ENCODE data around the gene CCDC201. TPM values are rescaled to one million over a fixed set of nuclear protein-coding genes. Genes with fewer than 3 reads are reported as not detected.
A peak's percentile ranks its signal among the peaks of the same experiment; 100 is the strongest.

Gene CCDC201
- total and polyA plus RNA-seq, 5 experiments from 2014 or later, result not detected

DNA sequence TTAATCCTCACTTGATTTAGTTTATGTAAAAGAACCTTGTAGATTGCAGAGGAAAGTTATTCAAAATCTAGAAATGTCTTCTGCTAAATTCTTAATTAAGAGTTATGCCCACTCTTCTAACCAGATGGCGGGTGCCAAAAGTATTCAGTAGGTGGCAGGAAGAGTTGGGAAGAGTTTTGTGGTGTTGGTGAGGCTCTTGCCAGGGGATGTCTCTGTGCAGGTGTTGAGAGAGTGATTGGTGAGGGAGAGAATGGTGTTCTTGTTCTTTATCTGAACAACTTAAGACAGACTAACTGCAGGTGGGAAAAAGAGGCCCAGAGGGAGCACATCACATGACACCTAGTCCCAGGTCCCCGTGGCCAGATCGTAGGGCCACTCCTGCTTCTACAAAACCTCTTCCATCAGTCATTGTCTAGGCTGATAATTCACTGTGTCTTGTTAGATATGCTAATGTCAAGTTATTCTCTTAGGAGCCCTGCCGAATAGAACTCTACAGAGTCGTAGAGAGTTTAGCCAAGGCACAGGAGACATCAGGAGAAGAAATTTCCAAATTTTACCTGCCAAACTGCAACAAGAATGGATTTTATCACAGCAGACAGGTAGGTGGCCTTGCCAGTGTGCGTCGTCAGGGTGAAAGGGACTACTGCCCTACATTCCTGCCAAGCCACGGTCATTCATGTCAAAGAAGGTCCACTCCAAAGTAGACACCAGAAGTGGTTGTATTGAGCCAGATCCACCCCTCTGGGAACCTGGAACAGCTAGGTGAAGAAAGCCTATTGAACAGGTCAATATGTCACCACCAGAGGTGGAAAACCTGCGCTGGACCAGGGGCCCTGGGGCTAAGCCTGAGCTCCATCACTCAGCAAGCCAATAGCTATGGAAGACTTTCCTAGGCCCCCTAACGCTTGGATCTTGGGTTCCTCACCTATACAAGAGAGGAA is 18.9 kb upstream of the CCDC201 start:
- no peak overlapping the region for H3K27ac Mint-ChIP-seq
- H3K4me1 Mint-ChIP-seq, result peaks cover 0 to 4% (median 0%) of the 10 kb centered on the region in 4 donors
- DNase-seq (no peak), ATAC-seq (no peak)
- peaks cover 32 to 88% (median 54%) of the 10 kb centered on the region in 5 donors for H3K27me3 Mint-ChIP-seq
- POLR2A ChIA-PET, result no interaction called here
- no peaks in the 10 kb centered on the region for H3K36me3 Mint-ChIP-seq
- H3K4me3 Mint-ChIP-seq, result no peak overlapping the region
- no peaks in the 10 kb centered on the region for H3K9me3 Mint-ChIP-seq

DNA sequence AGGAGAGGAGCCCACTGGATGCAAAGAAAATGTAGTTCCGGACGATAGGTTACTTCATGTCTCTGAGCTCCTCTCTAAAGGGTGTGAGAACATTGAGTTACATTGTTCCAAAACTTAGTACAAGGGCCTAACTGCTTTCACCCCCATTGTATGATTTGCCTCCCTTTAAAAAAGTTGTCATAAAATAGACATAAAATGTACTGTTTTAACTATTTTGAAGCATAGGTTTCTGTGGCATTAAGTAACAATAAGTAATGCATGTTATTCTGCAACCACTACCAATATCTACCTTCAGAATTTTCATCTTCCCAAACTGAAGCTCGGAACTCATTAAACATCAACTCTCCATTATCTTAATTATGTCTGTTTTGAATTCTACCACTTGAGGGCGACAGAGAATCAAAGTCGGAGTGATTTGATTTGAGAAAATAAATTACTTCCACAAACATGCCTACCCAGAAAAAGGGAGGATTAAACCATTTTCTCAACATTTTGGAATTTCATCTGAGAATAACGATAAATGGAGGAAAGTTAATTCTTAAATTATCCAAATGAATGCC is 18.1 kb upstream of the CCDC201 start:
- DNase-seq (peak in 3 of 10 donors; percentile 8 to 22 (median 10)), ATAC-seq (no peak)
- Mint-ChIP-seq H3K4me1 (peaks cover 0 to 4% (median 0%) of the 10 kb centered on the region in 4 donors), H3K9me3 (no peaks in the 10 kb centered on the region), H3K27me3 (peaks cover 30 to 83% (median 56%) of the 10 kb centered on the region in 5 donors), H3K27ac (no peak overlapping the region), H3K36me3 (no peaks in the 10 kb centered on the region), H3K4me3 (no peak overlapping the region)
- POLR2A ChIA-PET, result no interaction called here

DNA sequence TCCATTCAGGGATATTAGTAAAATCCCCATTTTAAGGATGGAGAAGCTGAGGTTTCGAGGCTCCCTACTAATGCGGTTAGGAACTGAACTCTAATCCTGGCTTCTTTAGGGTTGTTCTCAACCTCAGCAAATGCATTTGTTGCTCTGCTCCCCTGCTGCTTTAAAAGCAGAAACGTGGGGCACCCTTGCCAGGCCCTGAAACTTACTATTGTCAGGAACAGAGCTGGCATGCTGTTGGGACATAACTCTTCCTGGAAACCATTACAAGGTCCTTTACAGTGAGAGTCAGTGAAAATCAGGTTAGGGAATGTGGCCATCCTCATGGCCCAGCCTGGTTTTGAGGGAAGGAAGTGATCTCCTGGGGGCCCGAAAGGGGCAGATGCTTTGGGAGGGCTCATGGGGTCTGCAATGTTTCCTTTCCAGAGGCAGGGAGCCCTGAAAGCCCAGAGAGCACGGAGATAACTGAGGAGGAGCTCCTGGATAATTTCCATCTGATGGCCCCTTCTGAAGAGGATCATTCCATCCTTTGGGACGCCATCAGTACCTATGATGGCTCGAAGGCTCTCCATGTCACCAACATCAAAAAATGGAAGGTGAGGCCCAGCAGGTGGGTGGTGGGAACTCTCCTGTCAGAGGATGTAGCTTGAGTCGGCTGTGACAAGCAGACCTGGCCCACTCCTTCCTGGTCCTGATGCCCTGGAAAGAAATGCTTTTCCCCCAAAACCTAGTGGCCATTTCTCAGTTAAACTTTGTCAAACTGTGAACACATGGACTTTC is 17.4 kb upstream of the CCDC201 start:
- Mint-ChIP-seq H3K27ac (no peak overlapping the region), H3K4me1 (peaks cover 0 to 4% (median 0%) of the 10 kb centered on the region in 4 donors), H3K9me3 (no peaks in the 10 kb centered on the region), H3K27me3 (peaks cover 26 to 83% (median 55%) of the 10 kb centered on the region in 5 donors), H3K36me3 (no peaks in the 10 kb centered on the region), H3K4me3 (no peak overlapping the region)
- POLR2A ChIA-PET, result no interaction called here
- DNase-seq, result no peak
- no peak for ATAC-seq

DNA sequence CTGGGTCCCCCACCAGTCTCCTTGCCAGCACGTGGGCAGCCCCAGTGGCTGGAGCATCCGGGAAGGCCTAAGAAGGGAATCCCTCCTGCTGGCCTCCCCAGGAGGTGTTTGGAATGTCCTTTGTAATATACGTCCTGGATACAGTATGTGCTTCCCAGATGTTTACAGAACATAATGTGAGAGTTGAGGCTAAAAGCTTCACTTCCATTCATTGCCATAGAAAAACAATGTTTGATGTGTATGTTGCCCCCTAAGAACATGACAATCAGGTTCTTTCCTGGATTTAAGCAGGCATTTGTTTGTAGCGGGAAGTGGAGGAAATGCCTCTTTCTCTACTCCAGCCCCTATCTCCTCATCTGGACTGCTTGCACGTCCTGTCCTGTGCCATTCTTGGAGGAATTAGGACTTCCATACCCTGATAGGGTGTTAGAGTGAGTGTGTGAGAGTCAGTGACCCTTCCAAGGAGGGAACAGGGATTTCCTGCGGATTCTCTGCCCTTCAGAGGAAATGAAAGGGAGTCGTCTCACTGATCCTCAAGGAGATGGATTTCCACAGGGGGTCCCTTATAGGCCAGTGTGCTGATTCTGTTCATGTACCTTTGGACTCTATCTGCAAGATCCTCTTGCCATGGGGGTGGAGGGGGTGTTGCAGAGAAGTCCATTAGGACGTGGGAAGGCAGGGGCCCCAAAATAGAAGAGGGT is 16.6 kb upstream of the CCDC201 start:
- ATAC-seq (no peak), DNase-seq (no peak)
- peaks cover 23 to 83% (median 56%) of the 10 kb centered on the region in 5 donors for H3K27me3 Mint-ChIP-seq
- H3K4me3 Mint-ChIP-seq, result peak overlapping the region in 1 of 10 donors; percentile 18
- no peak overlapping the region for H3K27ac Mint-ChIP-seq
- POLR2A ChIA-PET, result no interaction called here
- H3K36me3 Mint-ChIP-seq, result no peaks in the 10 kb centered on the region
- peaks cover 0 to 4% (median 0%) of the 10 kb centered on the region in 4 donors for H3K4me1 Mint-ChIP-seq
- H3K9me3 Mint-ChIP-seq, result no peaks in the 10 kb centered on the region

DNA sequence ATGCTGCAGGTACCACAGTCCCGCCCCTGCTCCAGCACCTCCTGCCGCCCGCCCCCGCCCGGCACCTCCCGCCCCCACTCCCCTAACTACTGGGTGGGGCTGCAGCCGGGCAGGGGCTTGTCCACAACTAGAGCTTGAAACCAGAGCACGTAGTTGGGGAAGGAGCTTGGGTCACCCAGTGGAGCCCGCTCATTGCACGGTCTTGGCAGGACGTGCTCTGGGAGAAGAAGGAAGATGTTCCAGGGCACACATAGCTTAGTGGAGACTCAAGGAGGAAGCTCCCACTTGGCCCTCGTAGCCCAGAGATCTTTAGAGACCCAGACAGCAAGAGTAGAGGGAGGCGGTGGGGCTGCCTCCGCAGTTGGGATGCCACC is 16.1 kb upstream of the CCDC201 start:
- ATAC-seq (no peak), DNase-seq (no peak)
- Mint-ChIP-seq H3K27ac (no peak overlapping the region), H3K27me3 (peaks cover 21 to 83% (median 53%) of the 10 kb centered on the region in 5 donors), H3K4me3 (peak overlapping the region in 1 of 10 donors; percentile 18), H3K9me3 (no peaks in the 10 kb centered on the region), H3K4me1 (peaks cover 0 to 4% (median under 1%) of the 10 kb centered on the region in 4 donors), H3K36me3 (no peaks in the 10 kb centered on the region)
- POLR2A ChIA-PET, result no interaction called here

DNA sequence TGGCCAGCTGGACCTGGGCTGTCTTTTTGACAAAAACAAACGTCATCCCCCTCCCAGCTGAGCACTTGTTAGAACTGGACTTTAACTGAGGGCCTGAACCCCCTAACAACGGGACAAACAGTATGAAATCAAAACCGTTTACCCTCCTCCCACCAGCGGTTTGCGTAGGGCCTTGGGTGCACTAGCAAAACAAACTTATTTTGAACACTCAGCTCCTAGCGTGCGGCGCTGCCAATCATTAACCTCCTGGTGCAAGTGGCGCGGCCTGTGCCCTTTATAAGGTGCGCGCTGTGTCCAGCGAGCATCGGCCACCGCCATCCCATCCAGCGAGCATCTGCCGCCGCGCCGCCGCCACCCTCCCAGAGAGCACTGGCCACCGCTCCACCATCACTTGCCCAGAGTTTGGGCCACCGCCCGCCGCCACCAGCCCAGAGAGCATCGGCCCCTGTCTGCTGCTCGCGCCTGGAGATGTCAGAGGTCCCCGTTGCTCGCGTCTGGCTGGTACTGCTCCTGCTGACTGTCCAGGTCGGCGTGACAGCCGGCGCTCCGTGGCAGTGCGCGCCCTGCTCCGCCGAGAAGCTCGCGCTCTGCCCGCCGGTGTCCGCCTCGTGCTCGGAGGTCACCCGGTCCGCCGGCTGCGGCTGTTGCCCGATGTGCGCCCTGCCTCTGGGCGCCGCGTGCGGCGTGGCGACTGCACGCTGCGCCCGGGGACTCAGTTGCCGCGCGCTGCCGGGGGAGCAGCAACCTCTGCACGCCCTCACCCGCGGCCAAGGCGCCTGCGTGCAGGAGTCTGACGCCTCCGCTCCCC is 15.5 kb upstream of the CCDC201 start, which contains the start of gene IGFBP1:
TSS of gene IGFBP1 (plus strand) at position 304 of the 808 bp plus-strand sequence. CDS start at position 469, 165 bp downstream.
- peaks cover 0 to 4% (median under 1%) of the 10 kb centered on the region in 4 donors for H3K4me1 Mint-ChIP-seq
- no peaks in the 10 kb centered on the region for H3K36me3 Mint-ChIP-seq
- no peak for ATAC-seq
- POLR2A ChIA-PET, result no interaction called here
- H3K9me3 Mint-ChIP-seq, result no peaks in the 10 kb centered on the region
- H3K27me3 Mint-ChIP-seq, result peaks cover 20 to 83% (median 48%) of the 10 kb centered on the region in 5 donors
- peak in 1 of 10 donors; percentile 3 for DNase-seq
- peak within 1 kb of the TSS in 2 of 10 donors; percentile 4 to 18 for H3K4me3 Mint-ChIP-seq
- peak within 1 kb of the TSS in 1 of 10 donors; percentile 3 for H3K27ac Mint-ChIP-seq

DNA sequence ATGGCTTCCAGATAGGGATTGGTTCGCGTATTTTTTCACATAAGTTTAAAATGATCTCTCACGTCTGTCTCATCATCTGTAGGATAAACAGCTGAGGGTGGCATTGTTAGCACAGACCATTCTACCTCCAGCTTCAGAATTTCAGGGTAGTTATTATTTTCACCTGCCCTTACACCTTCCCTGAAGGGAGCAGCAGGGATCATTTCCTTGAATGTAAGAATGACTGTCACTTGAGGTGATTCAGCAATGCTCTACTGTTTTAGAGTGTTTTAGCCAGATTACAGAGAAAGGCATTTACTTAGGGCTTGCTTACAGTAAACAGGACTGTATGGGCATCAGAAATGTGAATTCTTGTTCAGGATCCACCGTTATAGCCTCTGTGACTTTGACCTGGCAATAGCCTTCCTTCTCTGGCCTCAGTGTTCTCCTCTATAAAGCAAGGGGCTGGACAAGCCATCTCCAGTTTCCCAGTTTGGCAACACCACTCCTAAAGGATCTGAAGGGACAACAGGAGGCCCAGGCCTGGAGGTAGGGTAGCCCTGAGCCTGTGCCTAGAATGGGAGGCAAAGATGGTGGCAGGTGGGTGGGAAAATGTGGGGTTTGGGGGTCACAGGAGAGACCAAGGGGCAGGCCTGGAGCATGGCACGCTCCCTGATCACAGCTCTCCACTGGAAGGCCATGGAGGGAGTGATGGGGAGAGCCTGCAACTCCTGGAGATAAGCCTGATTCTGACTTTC is 14.2 kb upstream of the CCDC201 start:
- H3K36me3 Mint-ChIP-seq, result no peaks in the 10 kb centered on the region
- POLR2A ChIA-PET, result no interaction called here
- peaks cover 0 to 4% (median under 1%) of the 10 kb centered on the region in 4 donors for H3K4me1 Mint-ChIP-seq
- no peak overlapping the region for H3K27ac Mint-ChIP-seq
- DNase-seq, result no peak
- no peak overlapping the region for H3K4me3 Mint-ChIP-seq
- H3K27me3 Mint-ChIP-seq, result peaks cover 20 to 81% (median 46%) of the 10 kb centered on the region in 5 donors
- no peak for ATAC-seq
- H3K9me3 Mint-ChIP-seq, result no peaks in the 10 kb centered on the region

DNA sequence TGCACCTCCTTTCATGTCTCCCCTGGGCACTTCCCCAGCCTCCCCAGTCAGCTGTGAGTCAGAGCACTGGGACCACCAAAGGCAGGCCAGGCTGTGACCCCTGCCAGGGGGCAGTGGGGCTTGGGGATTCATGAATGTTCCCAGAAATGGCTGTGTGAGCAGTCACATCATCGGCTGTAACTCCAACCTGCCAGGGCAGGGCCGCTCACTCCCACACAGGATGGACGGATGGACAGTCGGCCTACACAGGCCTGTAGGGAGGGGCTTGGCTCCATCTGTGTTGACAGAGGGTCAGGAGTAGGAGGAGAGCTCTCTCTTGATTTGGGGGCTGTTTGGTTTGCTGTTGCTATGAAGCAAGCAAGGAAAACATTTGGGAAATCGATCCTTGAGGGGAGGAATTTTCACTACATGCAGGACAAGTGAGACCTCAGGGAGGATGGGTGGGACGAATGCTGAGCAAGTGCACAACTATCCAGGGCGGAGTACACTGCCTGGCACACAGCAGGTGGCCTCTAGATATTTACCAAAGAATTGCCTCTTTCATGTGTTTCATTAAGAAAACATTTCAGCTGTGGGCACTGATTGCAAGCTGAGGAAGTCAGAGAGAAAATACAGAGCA is 12.5 kb upstream of the CCDC201 start:
- Mint-ChIP-seq H3K36me3 (no peaks in the 10 kb centered on the region), H3K9me3 (no peaks in the 10 kb centered on the region), H3K27ac (no peak overlapping the region), H3K27me3 (peaks cover 13 to 66% (median 42%) of the 10 kb centered on the region in 5 donors), H3K4me3 (no peak overlapping the region), H3K4me1 (peaks cover 0 to 4% (median under 1%) of the 10 kb centered on the region in 4 donors)
- ATAC-seq (no peak), DNase-seq (no peak)
- POLR2A ChIA-PET, result no interaction called here

DNA sequence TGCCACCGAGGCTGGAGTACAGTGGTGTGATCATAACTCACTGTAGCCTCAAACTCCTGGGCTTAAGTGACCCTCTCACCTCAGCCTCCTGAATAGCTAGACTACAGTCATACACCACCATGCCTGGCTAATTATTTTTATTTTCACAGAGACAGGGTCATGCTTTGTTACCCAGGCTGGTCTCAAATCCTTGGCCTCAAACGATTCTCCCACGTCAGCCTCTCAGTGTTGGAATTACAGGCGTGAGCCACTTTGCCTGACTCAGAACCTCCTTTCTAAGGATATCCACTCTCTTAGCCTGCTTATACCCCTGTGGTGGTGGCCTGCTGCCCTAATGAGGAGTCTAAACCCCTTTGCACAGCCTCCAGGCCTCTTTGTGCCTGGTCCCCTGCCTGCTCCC is 11.3 kb upstream of the CCDC201 start:
- POLR2A ChIA-PET, result no interaction called here
- H3K36me3 Mint-ChIP-seq, result no peaks in the 10 kb centered on the region
- peaks cover 8 to 54% (median 33%) of the 10 kb centered on the region in 5 donors for H3K27me3 Mint-ChIP-seq
- H3K9me3 Mint-ChIP-seq, result peaks cover 0 to 6% (median 3%) of the 10 kb centered on the region in 9 donors
- ATAC-seq, result no peak
- H3K27ac Mint-ChIP-seq, result peak overlapping the region in 1 of 10 donors; percentile 41
- no peak for DNase-seq
- H3K4me3 Mint-ChIP-seq, result no peak overlapping the region
- peaks cover 0 to 4% (median under 1%) of the 10 kb centered on the region in 4 donors for H3K4me1 Mint-ChIP-seq

DNA sequence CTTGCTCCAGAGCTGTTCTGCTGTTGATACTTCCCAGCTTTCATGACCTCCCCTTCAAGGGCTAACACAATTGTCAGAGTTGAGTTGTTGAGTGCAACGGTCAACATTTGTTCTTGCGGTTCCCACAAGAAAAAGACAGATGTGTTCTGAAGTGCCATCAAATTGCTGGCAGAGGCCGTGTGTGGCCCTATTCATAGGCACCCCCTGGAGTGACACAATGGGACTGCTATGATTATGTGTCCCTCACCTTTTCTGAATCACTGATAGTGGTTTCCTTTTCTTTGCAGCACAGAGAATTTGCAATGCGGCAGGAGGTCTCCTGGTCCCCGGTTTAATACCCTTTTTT is 9.6 kb upstream of the CCDC201 start:
- DNase-seq, result no peak
- POLR2A ChIA-PET, result no interaction called here
- no peak overlapping the region for H3K27ac Mint-ChIP-seq

More for the DNA sequence above, 9.6 kb upstream of the CCDC201 start:
- Mint-ChIP-seq H3K36me3 (no peaks in the 10 kb centered on the region), H3K9me3 (peaks cover 0 to 21% (median 8%) of the 10 kb centered on the region in 9 donors), H3K4me1 (peaks cover 0 to 2% (median 0%) of the 10 kb centered on the region in 4 donors), H3K27me3 (peaks cover 8 to 43% (median 30%) of the 10 kb centered on the region in 5 donors), H3K4me3 (no peak overlapping the region)
- no peak for ATAC-seq
